ENCODE data around the gene RNASE8.

- TF ChIP-seq CTCF (conservative IDR thresholded peaks at IDR 0.05) (no peak), ZFX (IDR thresholded peaks at IDR 0.05) (no peak)
Observed at GRCh38 chr14:21098076-21098891, 40.7 kb downstream of the RNASE8 start, which contains the start of gene ZNF219.

Measured in C4-2B (cell line).